GM19452 (cell line): ENCODE measurements around the gene MMP13.
"Not testable (repeated sequence)": the region's sequence is repeated elsewhere in the genome, so short reads cannot be mapped to it uniquely, and the experiment has no call there.

Experiments
- ATAC-seq: cut with Tn5 transposase; IDR thresholded peaks from one replicate; pipeline ENCODE4 v1.9.1; 2021; ENCODE audit not compliant: unreplicated experiment

The MMP13 gene

GRCh38 chr11:102955624-102956023 lies at the start of gene MMP13:
MMP13 (minus strand) TSS chr11:102955732; CDS start chr11:102955705, 27 bp downstream.
- no peak for ATAC-seq

DNA sequence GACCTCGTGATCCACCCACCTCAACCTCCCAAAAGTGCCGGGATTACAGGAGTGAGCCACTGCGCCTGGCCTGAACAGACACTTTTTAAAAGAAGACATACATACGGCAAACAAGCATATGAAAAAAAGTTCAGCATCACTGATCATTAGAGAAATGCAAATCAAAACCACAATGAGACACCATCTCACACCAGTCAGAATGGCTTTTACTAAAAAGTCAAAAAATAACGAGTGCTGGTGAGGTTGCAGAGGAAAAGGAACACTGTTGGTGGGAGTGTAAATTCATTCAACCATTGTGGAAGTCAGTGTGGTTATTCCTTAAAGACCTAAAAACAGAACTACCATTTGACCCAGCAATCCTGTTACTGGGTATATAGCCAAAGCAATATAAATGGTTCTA lies 48.7 kb upstream of the MMP13 start:
- not testable (repeated sequence) for ATAC-seq

- ATAC-seq, result no peak
These were observed 38.6 kb upstream of the MMP13 start for GRCh38 chr11:102994105-102994504.

DNA sequence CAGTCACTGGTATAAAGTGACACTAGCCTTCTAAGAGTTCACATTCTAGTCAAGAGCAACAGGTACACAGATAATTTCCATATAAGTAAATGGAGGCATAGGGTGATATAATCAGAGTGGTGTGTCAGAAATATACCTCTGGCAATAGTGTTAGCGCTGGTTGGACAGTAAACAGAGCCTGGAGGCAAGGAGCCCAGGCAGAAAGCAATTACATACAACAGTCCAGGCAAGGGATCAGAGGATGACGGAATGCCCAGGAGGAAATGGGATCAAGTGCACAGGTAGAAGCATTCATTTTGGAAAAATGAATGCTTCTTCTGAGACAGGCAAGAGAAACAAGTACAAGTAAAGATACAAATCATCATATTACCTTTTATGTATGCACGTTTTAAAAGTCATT lies 36.2 kb upstream of the MMP13 start:
- ATAC-seq, result no peak

- ATAC-seq, result no peak
These were observed 34.6 kb upstream of the MMP13 start for GRCh38 chr11:102990145-102990544.

DNA sequence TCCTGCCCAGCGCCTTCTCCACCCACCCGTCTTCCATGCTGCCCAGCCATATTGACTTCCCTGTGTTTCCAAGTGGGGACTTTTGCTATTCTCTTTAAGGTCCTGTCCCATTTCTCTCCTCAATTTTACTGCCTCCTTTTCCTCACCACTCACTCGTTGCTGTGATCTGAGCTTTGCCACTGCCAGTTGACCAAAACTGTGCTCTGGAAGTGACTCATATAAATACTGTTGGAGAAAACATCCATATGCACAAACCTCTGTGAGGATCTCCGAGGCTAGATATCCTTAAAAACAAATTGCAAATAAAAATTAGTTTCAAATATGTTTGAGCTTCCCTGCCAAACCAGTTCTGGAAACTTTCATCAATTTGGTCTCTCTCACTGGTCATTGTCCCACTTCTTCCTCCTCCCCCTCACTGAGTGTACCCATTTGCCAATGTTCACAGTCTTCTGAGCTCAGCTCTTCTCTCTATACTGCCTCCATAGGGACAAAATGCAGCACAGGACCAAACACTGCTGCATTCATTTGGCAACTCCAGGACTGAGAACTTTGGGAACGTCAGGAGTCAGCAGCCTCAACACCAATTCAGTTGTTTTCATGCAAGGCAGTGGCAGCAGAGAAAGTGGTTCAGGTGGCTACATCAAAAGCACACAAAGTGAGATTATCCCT lies 34.0 kb upstream of the MMP13 start:
- ATAC-seq, result no peak

DNA sequence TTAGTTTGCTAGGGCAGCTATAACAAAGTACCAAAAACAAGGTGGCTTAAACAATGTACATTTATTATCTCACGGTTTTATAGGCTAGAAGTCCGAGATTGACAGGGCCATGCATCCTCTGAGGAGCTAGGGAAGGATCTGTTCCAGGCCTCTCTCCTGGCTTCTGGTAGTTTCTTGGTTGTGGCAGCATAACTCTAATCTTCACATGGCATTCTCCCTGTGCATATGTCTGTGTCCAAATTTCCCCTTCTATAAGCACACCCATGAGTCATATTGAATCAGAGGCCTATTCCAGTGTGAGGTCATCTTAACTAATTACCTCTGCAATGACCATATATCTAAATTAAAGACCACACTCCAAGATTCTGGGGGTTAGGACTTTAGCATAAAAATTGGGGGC lies 31.3 kb upstream of the MMP13 start:
- ATAC-seq, result no peak

DNA sequence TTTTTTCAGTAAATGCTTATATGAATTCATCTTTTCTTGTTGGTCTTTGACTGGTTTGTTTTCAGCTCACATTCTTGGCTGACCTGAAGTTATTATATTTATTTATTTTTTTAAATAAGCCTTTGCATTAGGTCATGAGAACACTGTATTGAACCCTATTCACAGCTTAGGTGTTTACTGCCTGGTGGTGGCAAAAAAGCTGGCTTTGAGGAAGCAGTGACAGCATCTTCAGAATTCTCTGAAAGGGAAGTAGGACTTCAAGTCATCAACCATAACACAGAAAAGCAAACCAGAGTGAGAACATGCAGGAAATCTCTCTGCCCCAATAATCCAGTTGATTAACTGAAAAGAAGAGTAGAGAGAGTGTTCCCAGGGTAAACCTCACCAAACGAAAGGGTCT lies 30.3 kb upstream of the MMP13 start:
- ATAC-seq, result no peak

- no peak for ATAC-seq
These were observed 28.0 kb upstream of the MMP13 start for GRCh38 chr11:102983486-102983885.

DNA sequence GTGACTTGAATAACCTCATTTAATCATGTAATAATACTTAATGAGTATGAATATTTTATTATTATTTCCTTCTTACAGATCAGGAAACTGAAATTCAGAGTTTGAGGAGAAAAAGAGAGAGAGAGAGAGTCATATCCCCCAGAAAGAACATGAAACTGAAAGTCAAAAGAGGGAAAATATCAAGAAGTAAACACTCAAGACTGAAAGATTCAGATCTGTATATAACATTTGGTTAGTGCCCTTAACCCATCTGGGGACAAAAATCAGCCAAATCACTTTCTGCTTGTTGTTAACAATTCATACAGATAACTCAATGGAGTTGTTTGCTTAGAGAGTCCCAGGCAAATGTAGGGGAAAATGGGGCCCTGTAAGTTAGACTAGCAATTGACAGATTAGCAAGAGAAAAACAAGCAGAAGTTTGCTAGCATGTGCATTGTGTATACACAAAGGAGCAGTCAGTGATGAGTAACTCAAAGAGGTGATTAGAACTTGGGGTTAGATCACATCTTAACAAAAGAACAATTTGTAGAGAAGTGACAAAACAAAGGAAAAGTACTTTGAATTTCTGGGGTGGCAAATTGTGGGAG lies 25.9 kb upstream of the MMP13 start:
- peak; percentile 58 for ATAC-seq

- no peak for ATAC-seq
These were observed 19.2 kb upstream of the MMP13 start for GRCh38 chr11:102974552-102975280.

DNA sequence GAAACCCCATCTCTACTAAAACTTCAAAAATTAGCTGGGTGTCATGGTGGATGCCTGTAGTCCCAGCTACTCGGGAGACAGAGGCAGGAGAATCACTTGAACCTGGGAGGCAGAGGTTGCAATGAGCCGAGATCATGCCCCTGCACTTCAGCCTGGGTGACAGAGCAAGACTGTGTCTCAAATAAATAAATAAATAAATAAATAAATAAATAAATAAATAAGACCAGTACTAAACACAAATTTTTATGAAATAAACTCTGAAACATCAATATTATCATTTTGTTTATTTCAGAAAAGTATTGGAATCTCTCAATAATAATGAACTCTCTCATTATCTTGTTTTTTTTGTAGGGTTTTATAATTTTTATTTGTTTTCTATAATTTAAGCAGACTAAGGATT lies 18.2 kb upstream of the MMP13 start:
- ATAC-seq, result not testable (repeated sequence)

DNA sequence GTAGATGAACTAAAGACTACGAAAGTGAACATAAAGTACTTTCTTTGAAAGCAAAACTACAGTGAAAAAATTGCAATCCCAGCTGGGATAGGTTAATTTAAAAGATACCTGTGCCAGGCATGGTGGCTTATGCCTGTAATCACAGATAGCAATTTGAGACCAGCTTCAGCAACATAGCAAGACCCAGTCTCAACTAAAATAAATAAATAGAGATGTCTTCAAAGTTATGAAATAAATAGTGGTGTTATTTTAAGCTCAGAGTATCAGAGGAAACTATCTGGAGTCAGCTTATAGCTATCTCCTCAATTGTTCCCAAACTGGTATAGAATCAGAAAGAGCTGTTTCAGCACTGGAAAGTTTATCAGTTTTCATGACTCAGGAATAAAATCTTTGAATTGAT lies 17.3 kb upstream of the MMP13 start:
- ATAC-seq, result no peak

- no peak for ATAC-seq
These were observed 16.2 kb upstream of the MMP13 start for GRCh38 chr11:102971766-102972165.

- no peak for ATAC-seq
These were observed 12.0 kb upstream of the MMP13 start for GRCh38 chr11:102967497-102967896.

DNA sequence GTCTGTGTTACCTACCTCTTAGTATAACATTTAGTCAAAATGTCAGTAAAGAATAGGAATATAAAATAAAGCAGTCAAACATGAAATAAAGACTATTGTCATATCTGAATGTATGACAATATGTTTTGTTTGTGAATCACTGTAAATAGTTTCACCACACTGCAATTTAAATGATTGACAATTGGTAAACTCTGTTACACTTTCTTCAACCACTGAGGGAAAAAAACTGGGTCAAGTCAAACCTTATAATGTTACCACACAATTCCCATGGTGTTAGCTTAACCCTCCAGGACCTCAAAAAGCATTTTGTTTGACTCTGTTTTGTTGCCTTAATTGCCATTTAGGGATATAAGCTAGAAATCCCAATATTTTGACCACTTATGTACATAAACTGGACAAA lies 10.5 kb upstream of the MMP13 start:
- ATAC-seq, result no peak

DNA sequence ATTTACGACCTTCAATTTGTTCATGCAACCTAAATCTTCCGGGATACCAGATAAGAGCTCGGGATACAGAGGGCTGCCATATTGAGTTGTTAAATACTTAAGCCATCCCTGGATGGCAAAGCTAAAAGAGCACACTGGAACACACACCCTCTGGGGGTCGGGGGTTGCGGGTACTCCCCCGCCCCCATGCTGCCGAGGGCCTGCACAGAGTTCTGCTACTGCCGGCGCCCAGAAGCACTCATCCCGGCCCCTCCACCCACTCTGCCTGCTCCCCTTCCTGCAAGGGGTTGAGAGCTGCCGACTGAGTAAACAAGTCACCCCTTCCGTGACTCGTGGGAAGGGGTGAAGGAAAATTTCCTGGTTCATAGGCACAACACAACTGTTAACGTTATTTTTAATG lies 9.3 kb upstream of the MMP13 start:
- ATAC-seq, result no peak

GRCh38 chr11:102957953-102958352 lies 2.4 kb upstream of the MMP13 start:
- ATAC-seq, result no peak

- no peak for ATAC-seq
These were observed 4.9 kb downstream of the MMP13 start for GRCh38 chr11:102950622-102951081.

- no peak for ATAC-seq
These were observed 9.3 kb downstream of the MMP13 start for GRCh38 chr11:102946237-102946636.

DNA sequence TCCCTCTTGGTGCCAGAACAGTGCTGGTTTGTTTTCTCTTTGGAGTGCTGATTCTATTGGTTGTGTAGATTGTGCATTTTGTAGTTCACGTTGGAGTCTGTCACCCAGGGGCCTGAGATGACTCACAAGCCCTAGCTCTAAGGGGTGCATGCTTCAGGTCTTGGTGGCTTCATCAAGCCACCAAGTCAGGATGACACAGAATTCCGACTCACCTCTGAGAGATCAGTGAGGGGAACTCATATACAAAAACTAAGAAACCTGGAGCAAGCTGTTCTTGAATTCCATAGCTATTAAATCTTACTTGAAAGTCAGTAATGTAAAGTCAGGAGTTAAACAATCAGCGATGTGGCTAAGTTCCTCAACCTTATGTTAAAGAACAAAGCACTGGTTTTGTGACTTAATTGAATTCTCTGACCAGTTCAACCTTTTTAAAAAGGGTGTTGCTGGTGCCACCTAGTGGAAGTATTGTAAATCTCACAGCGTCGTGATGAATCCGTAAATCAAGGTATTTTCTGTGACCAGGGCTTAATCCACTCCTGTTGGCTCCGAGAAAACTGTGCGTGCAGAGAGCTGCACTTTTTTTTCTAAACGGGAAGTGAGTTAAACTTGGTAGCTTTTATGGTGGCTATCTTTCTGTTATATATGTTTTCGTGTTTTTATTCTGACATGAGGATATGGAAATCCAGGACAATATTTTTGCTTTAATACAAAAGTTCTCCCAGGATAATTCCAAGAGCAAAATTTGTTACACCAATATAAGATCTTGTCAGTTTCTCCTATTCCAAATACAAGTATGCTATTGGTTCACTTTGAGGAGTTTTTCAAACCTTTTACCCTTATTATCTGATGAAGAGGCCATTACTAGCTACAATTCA lies 14.6 kb downstream of the MMP13 start:
- ATAC-seq, result peak; percentile 51
